ENCODE data around the gene GNAS.

The GNAS gene

DNA sequence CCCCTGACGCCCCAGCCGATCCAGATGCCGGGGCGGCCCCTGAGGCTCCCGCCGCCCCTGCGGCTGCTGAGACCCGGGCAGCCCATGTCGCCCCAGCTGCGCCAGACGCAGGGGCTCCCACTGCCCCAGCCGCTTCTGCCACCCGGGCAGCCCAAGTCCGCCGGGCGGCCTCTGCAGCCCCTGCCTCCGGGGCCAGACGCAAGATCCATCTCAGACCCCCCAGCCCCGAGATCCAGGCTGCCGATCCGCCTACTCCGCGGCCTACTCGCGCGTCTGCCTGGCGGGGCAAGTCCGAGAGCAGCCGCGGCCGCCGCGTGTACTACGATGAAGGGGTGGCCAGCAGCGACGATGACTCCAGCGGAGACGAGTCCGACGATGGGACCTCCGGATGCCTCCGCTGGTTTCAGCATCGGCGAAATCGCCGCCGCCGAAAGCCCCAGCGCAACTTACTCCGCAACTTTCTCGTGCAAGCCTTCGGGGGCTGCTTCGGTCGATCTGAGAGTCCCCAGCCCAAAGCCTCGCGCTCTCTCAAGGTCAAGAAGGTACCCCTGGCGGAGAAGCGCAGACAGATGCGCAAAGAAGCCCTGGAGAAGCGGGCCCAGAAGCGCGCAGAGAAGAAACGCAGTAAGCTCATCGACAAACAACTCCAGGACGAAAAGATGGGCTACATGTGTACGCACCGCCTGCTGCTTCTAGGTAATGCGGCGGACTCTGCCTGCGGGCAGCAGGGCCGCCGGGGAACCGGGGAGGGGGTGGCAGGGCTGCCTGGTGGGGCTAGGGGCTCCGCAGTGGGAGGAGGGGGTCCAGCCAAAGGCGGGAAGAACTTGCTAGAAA lies 2.3 kb downstream of the GNAS start:
- no peak for DNase-seq

DNA sequence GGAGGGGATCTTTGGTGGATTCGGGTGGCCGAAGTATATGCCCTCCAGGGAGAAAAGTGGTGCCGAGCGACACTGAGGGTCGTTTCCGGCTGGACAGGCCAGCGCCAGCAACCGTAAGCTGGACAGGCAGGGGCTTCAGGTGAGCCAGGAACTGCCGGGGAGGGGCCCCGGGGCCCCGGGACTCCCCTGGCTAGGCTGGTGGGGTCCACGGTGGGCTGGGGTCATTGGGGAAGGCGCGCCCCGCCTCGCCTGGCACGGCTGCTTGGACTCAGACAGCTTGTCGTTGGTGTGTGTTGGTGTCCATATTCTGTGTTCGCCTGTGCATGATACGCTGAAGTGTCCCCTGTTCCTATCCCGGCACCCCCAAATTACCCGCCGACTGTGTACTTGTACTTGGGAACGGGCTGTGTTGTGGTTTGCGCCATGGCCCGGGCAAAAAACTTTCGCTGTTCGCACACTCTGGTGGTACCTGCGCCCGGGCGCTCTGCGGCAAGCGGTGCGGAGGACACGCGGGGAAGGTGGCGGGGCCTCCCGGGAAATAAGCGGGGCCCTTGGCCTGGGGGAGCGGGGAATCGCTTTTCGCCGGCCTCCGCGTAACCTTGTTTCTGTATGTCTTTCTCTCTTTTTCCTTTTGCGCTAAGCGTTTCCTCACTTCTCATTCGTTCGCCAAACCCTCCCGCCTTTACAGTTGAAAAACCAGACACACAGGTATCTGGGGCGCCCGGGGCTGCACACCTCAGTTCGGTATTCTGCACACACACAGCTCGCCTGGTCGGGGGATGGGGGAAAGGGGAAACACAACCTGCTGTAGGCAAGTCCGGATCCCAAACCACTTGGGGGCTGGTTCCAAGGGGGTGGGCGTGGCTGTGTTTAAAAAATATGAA lies 3.2 kb downstream of the GNAS start:
- DNase-seq = no peak

DNA sequence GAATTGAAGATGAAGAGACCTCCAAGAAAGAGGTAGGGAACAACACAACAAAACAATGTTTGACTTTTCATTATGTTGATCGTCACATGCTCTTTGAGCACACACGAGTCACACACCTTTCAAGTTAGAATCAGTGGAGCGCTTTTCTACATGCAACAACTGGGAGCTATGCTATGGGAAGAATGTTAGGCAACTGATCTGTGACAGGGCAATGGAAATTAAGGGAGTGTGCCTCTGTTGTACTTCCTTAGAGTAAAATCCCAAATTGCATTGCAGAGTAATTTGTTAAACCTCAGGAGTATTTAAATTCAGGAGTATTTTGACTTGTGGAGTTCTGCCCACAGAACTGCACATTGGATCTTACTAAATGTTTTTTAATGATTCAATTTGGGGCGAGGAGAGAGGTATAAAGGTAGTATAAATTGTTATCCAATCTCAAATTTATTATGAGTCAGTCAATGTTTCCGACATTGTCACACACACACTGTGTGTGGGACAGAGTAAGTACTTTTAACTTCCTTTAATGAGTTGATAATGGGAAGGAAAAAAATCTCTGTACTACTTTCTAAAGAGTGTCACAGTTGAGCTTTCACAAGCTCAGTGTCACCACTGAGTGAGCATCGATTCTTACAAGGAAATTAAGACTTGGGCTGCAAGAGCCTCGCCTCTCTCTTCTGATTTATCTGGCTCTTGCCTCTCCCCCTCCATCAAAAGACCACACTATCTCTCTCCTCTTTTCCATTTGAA lies 10.7 kb downstream of the GNAS start:
- no peak for DNase-seq

DNA sequence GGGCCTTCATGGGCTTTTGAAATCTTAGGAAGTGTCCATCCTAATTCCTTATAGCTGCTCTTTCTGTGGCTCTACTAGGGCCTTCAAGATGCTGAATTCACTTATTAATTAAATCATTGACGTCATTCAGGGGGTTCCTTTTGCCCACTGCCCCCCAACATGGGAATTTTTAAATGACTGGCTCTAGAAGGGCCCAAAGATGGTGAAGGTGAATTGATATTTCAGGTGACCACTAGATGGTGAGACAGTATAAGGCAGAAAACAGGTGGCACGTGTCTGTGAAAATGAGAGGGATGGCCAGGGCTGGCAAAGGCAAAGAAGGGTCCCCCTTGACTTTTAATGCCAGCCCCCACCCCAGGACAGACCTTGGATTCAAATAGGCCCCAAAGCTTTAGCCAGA lies 11.8 kb downstream of the GNAS start:
- DNase-seq = no peak

DNA sequence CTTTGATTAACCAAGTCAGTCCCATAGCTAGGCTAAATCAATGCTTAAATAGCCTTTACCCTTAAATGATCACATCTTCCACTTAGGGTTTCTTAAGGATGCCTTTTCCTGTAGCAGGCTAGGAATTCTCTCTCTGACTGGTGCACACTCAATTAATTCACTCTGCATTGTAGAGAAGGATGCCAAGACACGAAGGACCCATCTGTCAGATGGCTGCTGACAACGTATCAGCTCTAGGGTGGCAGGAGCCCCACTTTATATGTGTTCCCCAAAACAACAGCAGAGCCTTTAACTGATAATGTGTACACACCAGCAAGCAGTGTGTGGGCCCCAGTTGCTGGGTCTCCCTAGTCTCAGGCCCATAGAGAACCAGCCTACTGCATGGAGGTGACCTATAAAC lies 13.3 kb downstream of the GNAS start:
- no peak for DNase-seq

DNA sequence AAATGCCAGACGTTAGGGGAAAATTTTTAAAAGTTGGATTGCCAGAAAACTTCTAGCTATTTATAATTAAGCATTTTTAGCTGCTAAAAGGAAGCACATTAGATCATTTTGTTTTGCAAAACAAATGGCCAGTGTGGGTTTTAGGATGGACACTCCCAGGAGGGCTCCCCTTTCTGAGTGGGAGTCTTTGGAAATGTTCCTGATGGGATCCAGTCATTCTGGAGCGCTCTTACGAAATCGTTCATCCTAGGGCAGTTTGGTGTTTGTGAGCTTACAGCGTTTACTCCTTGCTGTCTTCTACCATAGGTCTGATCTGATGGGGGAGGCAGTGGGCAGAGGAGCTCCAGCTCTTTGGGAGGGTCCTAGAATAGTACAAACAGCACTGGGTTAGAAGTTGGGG lies 14.7 kb downstream of the GNAS start:
- no peak for DNase-seq

DNA sequence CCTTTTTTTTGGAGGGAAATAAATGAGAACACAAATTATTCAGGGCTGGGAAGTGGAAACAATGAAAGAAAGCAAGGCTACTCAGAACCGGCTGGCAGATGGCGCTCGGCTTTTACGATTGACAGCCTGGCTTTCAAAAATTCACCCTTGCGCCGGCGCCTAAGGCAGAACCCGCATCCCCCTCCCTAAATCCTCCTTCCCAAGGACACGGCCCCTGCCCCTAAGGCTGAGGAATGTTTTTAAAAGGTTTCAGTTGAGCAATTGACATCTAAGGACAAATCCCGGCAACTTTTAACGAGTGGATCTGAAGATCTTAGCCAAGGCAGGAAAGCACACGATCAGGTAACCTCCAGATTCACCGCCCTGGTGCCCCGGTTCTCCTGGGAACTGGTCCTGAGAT lies 16.3 kb downstream of the GNAS start:
- no peak for DNase-seq

DNA sequence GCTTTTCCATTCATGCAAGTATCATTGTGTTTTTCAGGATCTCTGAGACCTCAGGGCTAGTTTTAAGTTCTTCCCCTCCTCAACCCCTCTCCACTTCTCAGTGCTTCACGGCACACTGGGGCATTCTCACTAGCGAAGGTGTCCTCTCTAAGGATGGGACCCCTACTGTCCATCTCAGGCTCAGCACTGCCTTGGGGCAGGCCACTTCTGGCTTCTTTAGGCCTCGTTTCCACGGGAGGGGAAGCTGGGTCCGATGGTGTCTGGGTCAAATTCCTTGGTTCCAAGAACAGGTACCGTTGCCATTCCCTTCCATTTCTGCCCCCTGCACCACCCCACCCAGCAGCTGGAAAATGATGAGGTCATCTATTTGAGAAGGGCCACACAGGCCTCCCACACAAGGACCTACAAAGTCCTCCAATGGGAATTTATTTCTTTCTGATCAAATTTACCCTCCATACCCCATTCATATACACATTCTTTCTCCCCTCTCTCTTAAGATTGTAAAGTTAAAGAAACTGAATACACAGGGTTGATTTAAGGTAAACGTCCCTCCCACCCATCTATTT lies 17.2 kb downstream of the GNAS start:
- no peak for DNase-seq

DNA sequence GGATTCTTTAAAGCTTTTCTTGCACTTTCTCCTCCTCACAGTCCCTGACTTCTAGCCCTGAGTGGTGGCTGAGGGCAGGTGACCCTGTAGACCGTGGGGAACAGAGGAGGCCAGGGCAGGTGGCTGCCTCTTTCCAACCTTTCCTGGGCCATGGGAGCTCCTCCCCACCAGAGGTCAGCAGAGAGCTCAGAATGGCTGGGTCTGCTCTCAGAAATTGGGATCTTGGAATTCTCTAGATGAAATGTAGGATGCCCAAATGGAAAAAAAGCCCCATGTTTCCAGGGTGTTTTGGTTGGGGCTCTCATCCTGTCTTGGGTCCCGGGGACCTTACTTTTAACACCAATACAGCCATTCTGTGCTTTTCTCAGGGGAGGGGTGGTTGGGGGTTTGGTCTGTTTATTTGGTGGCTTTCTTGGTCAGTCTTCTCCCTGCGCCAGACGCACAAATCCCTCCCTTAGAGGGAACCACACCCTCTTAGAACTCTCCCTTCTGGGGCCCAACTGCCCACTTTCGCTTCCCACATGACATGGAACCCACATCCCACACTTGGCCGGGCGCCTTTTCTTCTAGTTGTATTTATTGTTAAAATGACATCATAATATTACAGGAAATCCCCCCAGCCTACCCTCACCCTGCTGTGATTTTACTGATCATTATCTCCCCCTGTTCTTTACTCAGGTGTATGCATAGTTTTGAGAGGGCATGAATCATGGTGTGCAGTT lies 17.9 kb downstream of the GNAS start:
- peak; percentile 45 for DNase-seq

DNA sequence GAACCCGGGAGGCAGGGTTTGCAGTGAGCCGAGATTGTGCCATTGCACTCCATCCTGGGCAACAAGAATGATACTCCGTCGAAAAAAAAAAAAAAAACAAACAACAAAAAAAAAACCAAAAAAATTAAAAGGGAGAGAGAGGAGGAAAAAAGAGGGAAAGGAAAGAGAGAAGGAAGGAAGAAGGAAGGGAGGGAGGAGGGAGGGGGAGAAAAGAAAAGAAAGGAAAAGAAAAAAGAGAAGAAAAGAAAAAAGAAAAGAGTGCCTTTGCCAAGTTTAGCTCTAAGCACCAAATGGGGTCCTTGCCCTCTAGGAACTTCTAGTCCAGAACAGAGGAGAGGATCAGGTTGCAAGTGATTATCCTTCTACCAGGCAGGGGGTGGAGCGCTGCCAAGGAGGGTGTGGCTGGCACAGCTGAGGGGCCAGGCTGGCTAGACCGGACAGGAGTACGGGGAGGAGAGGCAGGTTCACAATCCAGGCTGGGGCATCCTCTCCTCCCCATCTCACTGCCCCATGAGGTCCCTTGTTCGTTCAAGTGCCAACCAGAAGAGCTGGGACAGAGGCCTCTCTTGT lies 19.1 kb downstream of the GNAS start:
- DNase-seq = no peak

DNA sequence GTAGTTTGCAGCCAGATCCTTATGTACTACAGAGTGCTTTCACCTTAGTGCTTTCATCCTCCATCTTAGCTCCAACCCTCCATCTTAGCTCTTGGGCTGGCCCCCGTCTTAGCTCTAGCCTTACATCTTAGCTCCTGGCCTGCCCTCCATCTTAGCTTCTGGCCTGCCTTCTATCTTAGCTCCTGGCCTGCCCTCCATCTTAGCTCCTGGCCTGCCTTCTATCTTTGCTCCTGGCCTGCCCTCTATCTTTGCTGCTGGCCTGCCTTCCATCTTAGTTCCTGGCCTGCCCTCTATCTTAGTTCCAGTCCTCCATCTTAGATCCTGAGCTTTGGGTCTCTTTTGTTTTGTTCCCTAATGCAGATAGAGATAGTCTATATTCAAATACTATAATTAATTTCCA lies 22.0 kb downstream of the GNAS start:
- DNase-seq = no peak

DNA sequence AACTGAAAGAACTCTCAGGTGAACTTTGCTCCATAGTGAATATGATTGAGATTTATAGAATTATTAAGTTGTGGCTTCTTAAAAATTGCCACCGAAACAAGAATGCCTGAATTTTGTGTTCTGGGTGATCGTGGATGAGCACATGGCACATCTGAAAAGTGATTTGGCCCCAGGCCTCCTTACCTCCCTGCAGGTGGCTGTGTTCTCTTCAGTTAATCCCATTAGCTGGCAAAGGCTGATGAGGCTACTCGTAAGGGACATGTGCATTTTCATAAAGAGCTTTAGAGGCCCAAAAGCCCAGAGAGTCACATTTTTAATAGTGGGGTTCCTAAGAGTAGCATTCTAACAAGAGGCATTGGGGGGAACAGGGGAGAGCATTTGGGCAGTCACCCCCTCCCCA lies 22.6 kb downstream of the GNAS start:
- no peak for DNase-seq

DNA sequence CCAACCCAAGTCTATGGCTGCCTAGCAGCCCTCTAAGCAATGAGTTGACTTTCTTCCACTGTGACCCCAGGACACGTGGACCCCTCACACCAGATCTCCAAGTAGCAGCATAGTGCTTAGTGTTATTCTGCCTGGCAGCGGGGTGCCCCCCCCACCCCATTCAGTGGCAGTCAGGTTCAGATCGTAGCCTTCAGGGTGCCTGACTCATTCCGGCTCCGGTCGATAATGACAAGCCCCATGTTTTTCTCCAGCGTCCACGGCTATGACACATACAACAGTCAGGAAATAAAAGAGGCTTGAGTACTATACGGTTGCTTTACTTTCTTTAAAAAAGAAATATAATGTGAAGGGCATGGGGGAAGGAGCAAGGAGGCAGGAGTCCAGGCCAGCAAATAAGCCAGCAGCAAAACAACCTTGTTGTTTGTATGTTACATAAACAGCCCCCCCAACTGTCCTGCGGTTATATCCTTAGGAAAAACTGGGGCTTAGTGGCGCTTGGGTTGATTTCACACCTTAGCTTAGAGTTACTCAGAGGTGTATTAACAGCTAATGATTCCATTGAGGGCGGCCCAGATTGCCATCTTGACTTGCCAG lies 23.1 kb downstream of the GNAS start:
- no peak for DNase-seq

DNA sequence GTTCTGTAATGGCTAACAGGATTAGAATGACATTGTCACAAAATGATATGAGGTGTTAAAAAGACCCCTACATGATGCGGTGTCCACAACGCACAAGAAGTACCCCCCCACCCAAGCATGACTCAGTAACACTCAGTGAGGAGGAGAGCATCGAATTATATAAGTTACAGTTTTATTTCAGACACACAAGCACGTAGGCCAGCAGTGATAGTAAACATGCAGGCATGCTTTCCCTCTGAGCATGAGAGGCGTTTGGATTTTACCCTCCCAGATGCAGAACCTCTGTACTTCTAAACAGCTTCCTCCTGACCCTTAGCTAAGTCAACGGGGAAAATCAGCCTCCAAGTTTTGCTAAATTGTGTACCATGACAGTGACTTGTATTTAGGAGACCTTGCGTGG lies 23.9 kb downstream of the GNAS start:
- DNase-seq = no peak

DNA sequence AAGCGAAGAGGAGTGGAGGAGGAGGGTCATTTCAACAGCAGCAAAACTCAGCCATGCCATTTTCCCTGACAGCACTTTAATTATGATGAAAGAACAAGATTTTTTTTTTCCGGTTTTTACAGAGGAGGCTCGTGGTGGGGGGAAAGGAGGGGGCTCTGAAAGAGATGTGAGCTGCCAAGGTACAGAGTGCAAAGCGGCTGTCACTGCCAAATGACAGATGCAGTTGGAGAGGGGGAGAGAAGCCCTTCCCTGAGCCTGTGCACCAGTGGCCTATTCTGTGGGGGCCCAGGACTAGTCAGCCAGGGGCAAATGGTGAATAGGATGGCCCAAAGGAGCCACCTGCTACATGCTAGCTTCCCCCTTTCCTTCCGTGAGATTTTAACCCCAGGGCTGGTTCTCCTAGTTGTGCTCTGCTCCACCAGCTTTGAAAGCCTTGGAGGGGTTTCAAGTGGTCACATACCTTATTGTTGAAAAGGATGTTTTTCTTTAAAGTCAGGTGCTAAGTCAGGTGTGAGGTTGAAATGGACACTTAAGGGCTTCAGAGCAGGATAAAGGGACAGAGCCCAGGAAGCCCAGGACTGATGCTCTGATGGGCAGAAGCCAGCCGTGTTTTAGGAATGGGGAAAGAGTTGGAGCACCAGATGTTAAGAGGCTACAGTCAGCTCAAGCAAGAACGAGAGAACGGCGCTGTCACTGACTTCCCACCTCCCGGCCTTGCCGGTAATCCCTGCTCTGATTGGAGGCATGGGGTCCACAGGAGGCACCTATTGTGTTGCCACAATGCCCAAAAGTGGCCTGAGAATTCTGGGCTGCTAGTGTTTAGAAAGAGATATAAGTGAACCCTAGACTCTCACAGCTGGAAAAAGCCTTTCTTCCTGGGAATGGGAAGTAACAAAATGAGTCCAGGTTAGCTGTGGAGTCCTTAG lies 24.8 kb downstream of the GNAS start:
- no peak for DNase-seq

DNA sequence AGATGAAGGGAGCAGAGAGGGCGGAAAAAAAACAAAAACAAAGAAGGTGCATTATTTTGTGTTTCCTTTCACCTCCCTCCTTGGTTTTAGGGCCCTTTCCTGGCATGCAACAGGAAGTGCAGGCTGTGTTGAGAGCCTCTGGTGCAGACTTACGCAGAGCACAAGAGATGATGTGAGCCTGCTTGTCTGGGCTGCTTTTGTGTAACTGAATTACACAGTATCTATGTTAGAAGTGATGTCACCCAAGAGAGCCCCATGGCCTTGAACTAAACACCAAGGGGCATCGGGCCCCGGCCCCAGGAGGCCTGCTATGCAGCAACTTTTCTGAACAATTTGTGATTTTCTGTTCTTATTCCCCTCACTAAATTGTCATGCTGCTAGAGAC lies 25.5 kb downstream of the GNAS start:
- DNase-seq = no peak

DNA sequence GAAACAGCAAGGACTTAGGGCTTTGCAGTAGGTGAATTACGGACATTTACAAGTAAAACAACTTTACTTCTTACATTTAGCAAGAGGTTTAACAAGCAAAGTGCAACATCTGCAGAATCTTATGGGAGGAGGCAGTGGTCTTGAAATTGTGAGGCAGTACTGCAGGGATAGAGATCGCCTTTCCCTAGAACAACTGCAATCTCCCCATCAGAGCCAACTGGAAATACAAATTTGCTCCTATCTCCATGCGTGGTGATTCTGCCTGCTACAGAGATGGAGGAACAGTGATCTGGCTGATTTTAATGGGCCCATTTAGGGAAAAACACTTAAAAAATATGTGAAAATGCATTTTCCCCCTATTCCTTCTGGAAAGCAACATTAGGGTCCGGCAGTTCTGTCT lies 25.9 kb downstream of the GNAS start:
- DNase-seq = no peak

DNA sequence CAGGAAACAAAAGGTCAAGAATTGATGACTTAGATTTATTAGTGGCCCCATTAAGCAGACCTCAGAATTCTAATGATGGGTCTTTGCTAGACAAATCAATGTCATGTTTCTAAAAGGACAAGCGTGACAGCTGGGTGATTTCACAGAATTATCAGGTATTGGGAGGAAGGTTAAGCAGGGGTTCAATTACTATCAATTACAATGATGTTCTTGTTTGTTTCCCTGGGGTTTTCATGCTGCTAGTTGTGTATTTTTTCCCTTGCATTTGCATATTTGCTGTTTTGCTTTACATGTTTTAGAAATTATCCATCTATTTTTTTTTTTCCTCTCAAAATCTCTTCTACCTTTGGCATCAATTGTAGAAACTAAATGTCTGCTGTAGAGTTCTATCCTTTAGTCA lies 27.9 kb downstream of the GNAS start:
- DNase-seq = no peak

DNA sequence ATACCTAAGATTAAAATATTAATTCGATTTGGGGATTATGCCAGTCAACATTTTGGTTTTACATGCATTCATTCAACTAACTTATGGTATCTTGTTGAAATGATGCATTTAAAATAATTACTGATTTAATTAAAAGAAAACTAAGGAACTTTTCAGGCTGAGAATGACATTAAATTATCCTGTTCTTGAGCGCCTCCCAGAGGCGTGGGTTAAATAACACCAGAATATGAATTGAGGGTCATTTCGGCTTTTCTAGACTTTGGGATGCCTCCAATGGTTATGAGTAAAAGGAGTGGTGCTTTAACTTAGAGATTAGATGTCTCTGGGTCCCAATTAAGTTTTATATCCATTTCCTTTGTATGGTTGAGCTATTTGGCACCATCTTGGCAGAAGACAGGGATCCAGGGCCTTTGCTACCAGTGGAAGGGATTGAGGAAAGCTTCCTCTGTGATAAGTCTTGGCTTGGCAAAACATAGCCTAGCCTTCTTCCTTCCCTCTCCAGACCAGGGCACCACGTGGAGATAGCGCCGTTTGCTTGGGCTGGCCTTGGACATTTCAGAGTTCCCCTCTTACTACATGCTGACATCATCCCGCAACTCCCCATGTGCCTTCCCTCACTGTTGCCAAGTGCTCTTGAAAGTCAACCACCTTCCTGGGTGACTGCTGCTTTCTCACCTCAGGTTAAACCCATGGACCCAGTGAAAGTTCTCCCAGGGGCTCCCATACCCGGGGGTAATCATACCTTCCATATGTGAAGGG lies 28.7 kb downstream of the GNAS start:
- no peak for DNase-seq

DNA sequence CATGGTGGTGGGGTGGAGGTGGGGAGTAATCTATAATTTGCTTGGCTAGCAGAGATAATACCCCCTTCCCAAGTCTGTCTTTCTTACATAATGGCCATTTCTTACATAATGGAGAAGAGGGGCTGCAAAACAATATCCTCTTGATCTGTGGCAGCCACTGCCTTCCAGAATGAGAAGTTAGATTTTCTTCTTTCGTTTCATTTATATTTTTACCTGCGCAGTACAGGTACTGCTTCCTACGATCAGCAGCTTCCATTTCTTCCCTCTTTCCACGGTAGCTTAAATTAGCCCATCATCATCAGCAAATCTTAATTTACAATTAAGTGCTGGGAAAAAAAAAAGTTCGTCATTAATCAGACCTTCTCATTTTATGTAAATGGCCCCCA lies 30.2 kb downstream of the GNAS start:
- no peak for DNase-seq
